Neural cell (in vitro differentiated cells): ENCODE results near the gene FOXA3. TPM values are rescaled to one million over a fixed set of nuclear protein-coding genes. Genes with fewer than 3 reads are reported as not detected.

Source experiments
- H2AFZ ChIP-seq: fragments of 200-600, 300-800 bp; sonication (generic), shearing (Covaris generic); 2 replicates; pipeline ENCODE4 v1.6.0; 2014; ENCODE audit warnings: low read depth, mild to moderate bottlenecking, antibody characterized with exemption, low read length, moderate library complexity
- H3F3A ChIP-seq: fragments of 200-600 bp; shearing (Covaris generic); 2 replicates; pipeline ENCODE4 v1.6.1; 2016; ENCODE audit warnings: mild to moderate bottlenecking, moderate library complexity, mixed read lengths, antibody characterized with exemption, low read length; ENCODE audit not compliant: insufficient read depth, poor library complexity, severe bottlenecking
- H3K27ac ChIP-seq: fragments of 200-600, 300-800 bp; sonication (generic), shearing (Covaris generic); 2 replicates; pipeline ENCODE4 v1.5.1; 2014; ENCODE audit warnings: mild to moderate bottlenecking, low read length, moderate library complexity
- H3K27me3 ChIP-seq: fragments of 300-800, 200-600 bp; sonication (generic), shearing (Covaris generic); 2 replicates; pipeline ENCODE4 v1.6.0; 2014; ENCODE audit warnings: mild to moderate bottlenecking, low read depth, low read length, moderate library complexity; ENCODE audit not compliant: insufficient read depth
- H3K36me3 ChIP-seq: fragments of 300-800, 200-600 bp; sonication (generic), shearing (Covaris generic); 2 replicates; pipeline ENCODE4 v1.5.1; 2014; ENCODE audit warnings: mild to moderate bottlenecking, antibody characterized with exemption, low read length, moderate library complexity; ENCODE audit not compliant: insufficient read depth
- H3K4me2 ChIP-seq: fragments of 300-800, 200-600 bp; sonication (generic), shearing (Covaris generic); 2 replicates; pipeline ENCODE4 v1.6.0; 2014; ENCODE audit warnings: mild to moderate bottlenecking, low read length
- H3K4me3 ChIP-seq: fragments of 300-800, 200-600 bp; sonication (generic), shearing (Covaris generic); 2 replicates; pipeline ENCODE4 v1.5.1; 2014; ENCODE audit warnings: mild to moderate bottlenecking, low read length, moderate library complexity
- H3K79me2 ChIP-seq: fragments of 200-600 bp; shearing (Covaris generic); replicated peaks from 2 replicates; pipeline ENCODE4 v1.6.0; 2014; ENCODE audit warnings: mild to moderate bottlenecking, low read length, moderate library complexity; ENCODE audit not compliant: insufficient read depth
- H3K9ac ChIP-seq: fragments of 300-800, 200-600 bp; sonication (generic), shearing (Covaris generic); 2 replicates; pipeline ENCODE4 v1.6.1; 2016; ENCODE audit warnings: mild to moderate bottlenecking, low read length, mixed read lengths
- H3K9me2 ChIP-seq: fragments of 200-600 bp; shearing (Covaris generic); 2 replicates; pipeline ENCODE4 v1.6.1; 2016; ENCODE audit warnings: mild to moderate bottlenecking, low read length, mixed read lengths; ENCODE audit not compliant: insufficient read depth
- H3K9me3 ChIP-seq: fragments of 200-600, 300-800 bp; sonication (generic), shearing (Covaris generic); 2 replicates; pipeline ENCODE4 v1.6.1; 2016; ENCODE audit warnings: mild to moderate bottlenecking, mixed run types, low read length, moderate library complexity, mixed read lengths
- H4K20me1 ChIP-seq: fragments of 200-600 bp; shearing (Covaris generic); 2 replicates; pipeline ENCODE4 v1.6.1; 2016; ENCODE audit warnings: mild to moderate bottlenecking, mixed run types; ENCODE audit not compliant: insufficient read depth
- CTCF ChIP-seq: fragments of 450-650 bp; IDR thresholded peaks from 2 replicates; pipeline ENCODE4 v1.5.1; 2014; ENCODE audit warnings: antibody characterized with exemption, mild to moderate bottlenecking, moderate library complexity; ENCODE audit not compliant: poor library complexity, severe bottlenecking
- EP300 ChIP-seq: fragments of 450-650 bp; conservative IDR thresholded peaks from 2 replicates; pipeline ENCODE4 v1.6.1; 2014; ENCODE audit warnings: antibody characterized with exemption, mild to moderate bottlenecking, moderate library complexity; ENCODE audit not compliant: poor library complexity, severe bottlenecking
- EZH2 ChIP-seq: fragments of 200-600, 300-800 bp; shearing (Covaris generic), sonication (generic); IDR thresholded peaks from 2 replicates; pipeline ENCODE4 v1.6.1; 2014; ENCODE audit warnings: antibody characterized with exemption, low read length, borderline replicate concordance, mild to moderate bottlenecking; ENCODE audit not compliant: insufficient read depth, poor library complexity, severe bottlenecking
- MXI1 ChIP-seq: fragments of 450-650 bp; conservative IDR thresholded peaks from 2 replicates; pipeline ENCODE4 v1.6.1; 2014; ENCODE audit warnings: antibody characterized with exemption, mild to moderate bottlenecking; ENCODE audit not compliant: poor library complexity, severe bottlenecking
- POLR2AphosphoS5 ChIP-seq: IDR thresholded peaks from 2 replicates; pipeline ENCODE4 v1.6.1; 2012
- RAD21 ChIP-seq: fragments of 450-650 bp; conservative IDR thresholded peaks from 2 replicates; pipeline ENCODE4 v1.6.1; 2014; ENCODE audit warnings: antibody characterized with exemption, mild to moderate bottlenecking, moderate library complexity
- REST ChIP-seq: IDR thresholded peaks from 2 replicates; pipeline ENCODE4 v1.6.1; 2012; ENCODE audit warnings: borderline replicate concordance
- SMC3 ChIP-seq: fragments of 450-650 bp; conservative IDR thresholded peaks from 2 replicates; pipeline ENCODE4 v1.6.1; 2014; ENCODE audit warnings: antibody characterized with exemption, mild to moderate bottlenecking, moderate library complexity; ENCODE audit not compliant: poor library complexity
- TAF1 ChIP-seq: IDR thresholded peaks from 2 replicates; pipeline ENCODE4 v1.6.1; 2012; ENCODE audit warnings: low read depth
- polyA plus RNA-seq: library from polyadenylated mRNA; depleted of rRNA; stranded (reverse); fragments of >200 nt; gene quantifications from 2 replicates; pipeline ENCODE4 v1.2.3, GENCODE V29; 2014

FOXA3 gene
- polyA plus RNA-seq, 1 donor from 2014 or later, result not detected

GRCh38 chr19:45876161-45876410 is 12.0 kb downstream of the FOXA3 start:
- Histone ChIP-seq H3K9me2 (no peaks in the 10 kb centered on the region), H4K20me1 (no peaks in the 10 kb centered on the region), H3K4me2 (no peak overlapping the region), H3F3A (no peaks in the 10 kb centered on the region), H3K27me3 (no peaks in the 10 kb centered on the region), H3K79me2 (no peaks in the 10 kb centered on the region), H3K36me3 (no peaks in the 10 kb centered on the region), H3K9ac (no peak overlapping the region), H2AFZ (no peak overlapping the region), H3K9me3 (no peaks in the 10 kb centered on the region), H3K27ac (no peak overlapping the region), H3K4me3 (no peak overlapping the region)
- TF ChIP-seq EZH2 (no peak), TAF1 (no peak), MXI1 (no peak), REST (no peak), SMC3 (no peak), RAD21 (no peak), CTCF (no peak), EP300 (no peak), POLR2AphosphoS5 (no peak)

- H3K27ac ChIP-seq, result no peak overlapping the region
These were observed 12.5 kb downstream of the FOXA3 start for GRCh38 chr19:45876411-45877197.

More at GRCh38 chr19:45876411-45877197, 12.5 kb downstream of the FOXA3 start:
- no peak overlapping the region for H3K4me3 ChIP-seq
- H3K36me3 ChIP-seq, result no peaks in the 10 kb centered on the region
- H3K4me2 ChIP-seq, result no peak overlapping the region
- no peaks in the 10 kb centered on the region for H4K20me1 ChIP-seq
- TF ChIP-seq TAF1 (no peak), EZH2 (no peak), CTCF (no peak), SMC3 (no peak), RAD21 (no peak), REST (no peak), MXI1 (no peak), POLR2AphosphoS5 (no peak), EP300 (no peak)
- no peaks in the 10 kb centered on the region for H3K79me2 ChIP-seq
- H3K9me2 ChIP-seq, result no peaks in the 10 kb centered on the region
- H3K27me3 ChIP-seq, result no peaks in the 10 kb centered on the region
- no peaks in the 10 kb centered on the region for H3F3A ChIP-seq
- no peak overlapping the region for H2AFZ ChIP-seq
- H3K9ac ChIP-seq, result no peak overlapping the region
- H3K9me3 ChIP-seq, result no peaks in the 10 kb centered on the region
